ENCODE measurements around the gene AP3D1.
"Not testable (repeated sequence)": the region's sequence is repeated elsewhere in the genome, so short reads cannot be mapped to it uniquely, and the experiment has no call there.

Gene AP3D1

GRCh38 chr19:2108251-2109016 lies 42.9 kb downstream of the AP3D1 start:
- DNase-seq, result no peak

GRCh38 chr19:2103045-2103707 lies 48.2 kb downstream of the AP3D1 start:
- no peak for DNase-seq

GRCh38 chr19:2101417-2102335 lies 49.7 kb downstream of the AP3D1 start:
- DNase-seq, result no peak

- DNase-seq, result no peak
Measured at GRCh38 chr19:2100719-2101061, 50.7 kb downstream of the AP3D1 start.

DNA sequence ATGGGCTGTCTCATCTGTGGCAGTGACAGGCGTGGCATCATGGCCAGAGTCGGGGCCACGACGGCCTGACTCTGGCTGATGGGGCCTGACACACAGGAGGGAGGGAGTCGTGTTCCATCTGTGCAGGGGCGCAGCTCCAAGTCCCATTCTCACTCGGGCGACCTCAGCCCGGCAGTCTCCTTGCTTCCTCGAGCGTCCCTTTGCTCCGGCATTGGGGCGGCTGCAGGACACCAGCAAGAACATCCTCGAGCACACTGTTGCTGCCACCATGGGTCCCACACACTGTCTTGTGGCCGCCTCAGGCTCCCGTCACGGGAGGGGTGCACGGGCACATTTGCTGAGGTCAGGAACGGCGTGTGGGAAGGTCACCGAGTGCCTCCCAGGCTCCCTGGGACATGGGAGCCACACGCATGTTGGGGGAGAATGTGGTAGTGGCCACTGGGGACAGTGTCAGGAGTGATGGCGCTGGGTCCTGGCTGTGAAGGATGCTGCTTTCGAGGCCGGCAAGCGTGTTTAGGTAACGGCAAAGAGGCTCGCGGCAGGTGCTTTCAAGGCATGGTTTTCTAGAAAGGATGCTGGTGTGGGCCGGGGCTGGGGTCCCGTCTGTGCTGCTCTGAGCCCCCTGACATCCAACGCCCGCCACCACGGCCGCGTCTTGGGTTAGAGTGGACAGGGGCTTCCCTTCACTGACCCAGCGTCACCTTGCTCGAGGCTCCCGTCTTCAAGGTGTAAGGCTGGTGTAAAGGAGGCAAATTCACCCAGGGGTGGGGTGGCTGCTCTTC lies 51.2 kb downstream of the AP3D1 start:
- no peak for DNase-seq

DNA sequence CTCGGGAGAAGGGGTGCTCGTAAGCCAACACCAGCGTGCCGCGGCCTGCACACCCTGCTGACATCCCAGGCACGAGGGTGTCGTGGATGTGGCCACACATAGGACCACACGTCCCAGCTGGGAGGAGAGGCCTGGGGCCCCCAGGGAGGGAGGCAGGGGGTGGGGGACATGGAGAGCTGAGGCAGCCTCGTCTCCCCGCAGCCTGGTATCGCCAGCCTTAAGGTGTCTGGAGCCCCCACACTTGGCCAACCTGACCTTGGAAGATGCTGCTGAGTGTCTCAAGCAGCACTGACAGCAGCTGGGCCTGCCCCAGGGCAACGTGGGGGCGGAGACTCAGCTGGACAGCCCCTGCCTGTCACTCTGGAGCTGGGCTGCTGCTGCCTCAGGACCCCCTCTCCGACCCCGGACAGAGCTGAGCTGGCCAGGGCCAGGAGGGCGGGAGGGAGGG lies 52.3 kb downstream of the AP3D1 start:
- no peak for DNase-seq

DNA sequence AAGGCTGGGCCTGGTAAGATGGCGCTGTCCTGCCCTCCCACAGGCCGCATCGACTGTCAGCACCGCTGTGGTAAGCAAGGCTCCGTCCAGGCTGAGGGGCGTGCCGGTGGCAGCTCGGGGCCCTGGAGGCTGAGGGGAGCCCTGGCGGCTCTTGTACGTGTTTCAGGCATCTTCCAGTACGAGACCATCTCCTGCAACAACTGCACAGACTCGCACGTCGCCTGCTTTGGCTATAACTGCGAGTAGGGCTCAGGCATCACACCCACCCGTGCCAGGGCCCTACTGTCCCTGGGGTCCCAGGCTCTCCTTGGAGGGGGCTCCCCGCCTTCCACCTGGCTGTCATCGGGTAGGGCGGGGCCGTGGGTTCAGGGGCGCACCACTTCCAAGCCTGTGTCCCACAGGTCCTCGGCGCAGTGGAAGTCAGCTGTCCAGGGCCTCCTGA lies 53.5 kb downstream of the AP3D1 start:
- no peak for DNase-seq

- no peak for DNase-seq
Measured at GRCh38 chr19:2097203-2097885, 54.0 kb downstream of the AP3D1 start.

GRCh38 chr19:2096480-2097202 lies 54.7 kb downstream of the AP3D1 start, which contains the start of gene IZUMO4:
Gene IZUMO4, plus strand, starts transcription at chr19:2096915. Its CDS starts 31 bp downstream, at chr19:2096946.
- peak; percentile 98 for DNase-seq

GRCh38 chr19:2096034-2096479 lies 55.3 kb downstream of the AP3D1 start, which contains the start of gene MOB3A:
Gene MOB3A, minus strand, starts transcription at chr19:2096326. Its CDS starts 17,766 bp downstream, at chr19:2078560.
- peak; percentile 85 for DNase-seq

DNA sequence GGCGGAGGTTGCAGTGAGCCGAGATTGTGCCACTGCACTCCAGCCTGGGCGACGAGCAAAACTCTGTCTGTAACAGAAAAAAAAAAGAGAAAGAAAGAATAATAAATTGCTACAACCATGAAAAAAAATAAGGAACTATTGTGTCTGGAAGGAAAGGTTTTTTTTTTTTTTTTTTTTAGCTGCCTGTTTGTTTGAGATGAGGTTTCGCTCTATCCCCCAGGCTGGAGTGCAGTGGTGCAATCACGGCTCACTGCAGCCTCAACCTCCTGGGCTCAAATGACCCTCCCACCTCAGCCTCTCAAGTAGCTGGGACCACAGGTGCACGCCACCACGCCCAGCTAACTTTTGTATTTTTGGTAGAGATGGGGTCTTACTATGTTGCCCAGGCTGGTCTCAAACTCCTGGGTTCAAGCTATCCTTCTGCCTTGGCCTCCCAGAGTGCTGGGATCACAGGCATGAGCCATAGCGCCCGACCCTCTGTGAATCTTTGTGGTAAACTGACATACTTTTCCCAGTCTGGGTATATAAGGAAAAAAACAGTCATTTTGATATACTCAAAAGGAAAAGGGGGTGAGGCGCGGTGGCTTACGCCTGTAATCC lies 59.3 kb downstream of the AP3D1 start:
- DNase-seq, result not testable (repeated sequence)

DNA sequence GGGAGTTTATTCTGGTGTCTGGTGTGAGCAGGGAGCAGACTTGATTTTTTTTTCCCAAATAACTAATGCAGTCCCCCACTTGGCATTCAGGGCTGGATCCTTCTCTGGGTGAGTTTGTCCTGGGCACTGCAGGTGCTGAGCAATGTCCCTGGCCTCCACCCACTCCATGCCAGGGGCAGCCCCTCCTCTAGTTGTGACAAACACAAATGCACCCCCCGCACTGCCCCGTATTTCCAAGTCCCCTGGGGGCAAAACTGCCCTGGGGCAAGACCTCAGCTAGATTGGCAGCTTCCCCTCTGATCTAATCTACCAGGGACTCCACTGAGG lies 61.7 kb downstream of the AP3D1 start:
- DNase-seq, result no peak

GRCh38 chr19:2089001-2089711 lies 62.2 kb downstream of the AP3D1 start:
- no peak for DNase-seq

DNA sequence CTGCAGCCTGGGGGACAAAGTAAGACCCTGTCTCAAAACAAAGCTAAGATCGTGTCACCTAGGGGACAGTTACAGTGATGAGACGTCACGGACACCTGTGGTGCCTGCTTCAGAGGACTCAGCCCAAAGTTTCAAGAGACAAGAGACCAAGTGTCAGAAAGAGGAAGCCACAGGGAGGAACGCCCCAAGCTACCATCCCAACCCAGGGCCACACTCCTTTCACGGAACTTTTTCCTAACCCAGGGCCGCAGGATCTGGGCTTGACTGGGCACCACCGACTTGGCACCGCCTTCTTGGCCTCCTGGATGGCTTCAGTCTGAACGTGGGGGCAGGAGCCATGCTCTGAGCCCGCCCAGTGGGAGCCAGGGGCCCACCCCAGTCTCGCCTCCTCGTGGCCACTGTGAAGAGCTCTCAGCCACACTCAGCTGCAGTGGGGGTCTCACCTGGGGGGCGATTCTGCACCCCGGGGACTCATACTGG lies 63.7 kb downstream of the AP3D1 start:
- DNase-seq, result no peak

GRCh38 chr19:2086695-2087620 lies 64.4 kb downstream of the AP3D1 start:
- not testable (repeated sequence) for DNase-seq

DNA sequence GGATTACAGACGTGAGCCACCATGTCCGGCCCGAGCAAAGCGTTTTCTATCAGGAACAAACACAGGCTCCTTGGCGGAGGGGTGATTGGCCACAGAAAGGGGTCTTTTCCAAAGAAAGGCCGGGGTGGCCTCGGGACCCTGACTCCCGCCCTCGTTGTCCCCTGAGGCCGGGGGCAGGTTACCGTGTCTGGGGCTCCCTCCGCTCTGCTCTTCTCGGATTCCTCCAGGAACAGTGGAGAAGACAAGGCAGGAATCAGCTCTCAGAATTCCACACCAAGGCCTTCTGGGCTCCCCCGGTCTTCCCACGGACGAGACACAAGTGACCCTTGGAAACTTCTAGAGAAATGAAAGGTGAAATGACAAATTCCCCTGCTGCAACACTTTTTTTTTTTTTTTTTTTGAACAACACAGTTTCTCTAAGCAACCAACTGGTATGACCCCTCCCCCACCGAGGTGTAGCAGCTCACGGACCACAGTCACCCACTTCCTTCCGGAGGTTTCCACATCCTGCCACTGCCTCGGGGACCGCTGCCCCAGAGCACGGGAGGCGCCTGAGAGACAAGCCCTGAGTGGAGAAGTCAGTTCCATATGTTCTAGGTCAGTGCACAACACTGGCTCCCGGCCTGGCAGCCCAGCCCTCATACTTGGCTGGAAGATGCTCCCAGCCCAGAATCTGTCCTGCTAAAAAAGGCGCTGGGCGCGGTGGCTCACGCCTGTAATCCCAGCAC lies 66.2 kb downstream of the AP3D1 start:
- DNase-seq, result no peak

GRCh38 chr19:2083174-2083854 lies 68.1 kb downstream of the AP3D1 start:
- DNase-seq, result no peak

Measured in DMS 273 treated with DMSO at 0.1 percent for 48 hours (cell line).